HG03342 (cell line): ENCODE data around the gene OLFML1.
A peak's percentile ranks its signal among the peaks of the same experiment; 100 is the strongest.
"Not testable (repeated sequence)": the region's sequence is repeated elsewhere in the genome, so short reads cannot be mapped to it uniquely, and the experiment has no call there.

Source experiments
- ATAC-seq: cut with Tn5 transposase; IDR thresholded peaks from one replicate; pipeline ENCODE4 v1.9.1; 2021; ENCODE audit warnings: mild to moderate bottlenecking, moderate library complexity; ENCODE audit not compliant: unreplicated experiment

OLFML1 gene

DNA sequence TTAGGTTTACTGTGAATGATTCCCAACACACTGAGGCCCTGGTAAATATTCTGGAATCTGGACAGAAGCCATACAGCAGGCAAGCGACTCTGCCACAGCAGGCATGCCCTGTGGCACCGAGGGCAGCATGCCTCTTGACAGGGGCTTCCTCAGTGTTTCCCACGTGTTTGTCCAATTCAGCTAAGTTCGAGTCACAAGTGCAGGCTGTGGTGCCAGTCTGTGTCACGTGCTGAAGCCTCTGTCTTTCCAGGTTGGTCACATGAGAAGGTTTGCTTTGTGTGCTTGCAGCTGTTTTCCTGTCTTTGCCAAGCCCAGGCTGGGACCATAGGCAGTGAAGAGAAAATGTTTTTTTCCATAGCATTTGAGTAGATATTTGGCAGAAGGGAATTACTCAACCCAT is 26.1 kb downstream of the OLFML1 start:
- no peak for ATAC-seq

DNA sequence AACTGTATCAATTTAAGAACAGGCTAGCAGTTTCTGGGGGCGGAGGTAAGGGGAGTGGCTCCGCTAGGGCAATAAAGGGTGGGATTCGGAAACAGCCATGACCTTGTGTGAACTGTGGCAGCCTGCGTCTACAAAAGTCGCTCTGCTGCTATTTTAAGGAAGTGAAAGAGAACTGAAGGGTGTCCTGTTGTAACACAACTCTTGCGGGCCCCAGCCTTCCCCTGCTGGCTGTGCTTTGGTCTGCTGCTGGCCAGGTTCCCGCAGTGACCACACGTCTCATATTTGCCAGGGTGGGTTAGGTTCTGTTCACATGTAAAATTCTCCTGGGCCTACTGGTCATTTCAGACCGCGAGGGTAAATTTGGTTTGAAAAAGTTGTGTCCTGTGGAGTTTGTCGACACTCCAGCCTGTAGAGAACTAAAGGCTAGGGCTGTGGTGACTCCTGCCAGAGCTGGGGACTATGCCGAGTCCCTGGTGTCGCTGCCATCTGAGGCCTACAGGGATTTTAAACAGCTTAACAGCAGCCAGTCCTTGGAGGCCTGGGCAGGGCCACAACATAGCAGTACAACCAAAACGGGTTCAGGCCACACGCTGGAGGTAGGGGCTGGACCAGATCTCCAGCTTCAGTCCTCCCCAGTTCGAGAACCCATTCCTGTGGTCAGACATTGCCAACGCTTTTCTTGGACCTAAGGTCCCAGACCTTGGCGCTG is 27.4 kb downstream of the OLFML1 start:
- ATAC-seq: peak; percentile 77

GRCh38 chr11:7513234-7514098 is 28.2 kb downstream of the OLFML1 start, which contains the start of gene PPFIBP2:
TSS of gene PPFIBP2 (plus strand) at chr11:7513999. CDS start at chr11:7549476, 35,477 bp downstream.
- ATAC-seq: peak; percentile 64

DNA sequence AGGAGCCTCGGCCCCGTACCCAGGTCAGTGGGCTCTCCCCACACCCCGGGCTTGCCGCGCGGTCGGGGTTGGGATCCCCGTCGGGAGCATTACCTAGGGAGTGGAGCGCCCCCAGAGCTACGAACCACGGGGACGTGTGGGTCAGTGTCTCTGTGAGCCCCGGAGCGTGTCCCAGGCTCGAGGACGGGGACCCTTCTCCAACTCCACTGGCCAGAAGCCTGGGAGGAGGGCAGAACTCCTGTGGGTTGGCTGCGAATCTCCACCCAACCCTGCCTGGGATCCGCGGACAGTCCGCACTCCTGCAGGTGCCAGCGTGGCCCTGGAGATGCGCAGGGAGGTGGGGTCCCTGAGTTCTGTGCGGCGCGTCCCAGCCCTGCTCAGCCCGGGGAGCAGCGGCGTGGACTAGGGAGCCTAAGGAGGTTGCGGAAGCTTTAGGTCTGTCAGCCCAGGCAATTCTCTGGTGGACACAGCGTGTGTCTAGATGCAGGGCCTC is 28.8 kb downstream of the OLFML1 start:
- peak; percentile 13 for ATAC-seq

GRCh38 chr11:7515447-7515886 is 30.2 kb downstream of the OLFML1 start:
- ATAC-seq: no peak

DNA sequence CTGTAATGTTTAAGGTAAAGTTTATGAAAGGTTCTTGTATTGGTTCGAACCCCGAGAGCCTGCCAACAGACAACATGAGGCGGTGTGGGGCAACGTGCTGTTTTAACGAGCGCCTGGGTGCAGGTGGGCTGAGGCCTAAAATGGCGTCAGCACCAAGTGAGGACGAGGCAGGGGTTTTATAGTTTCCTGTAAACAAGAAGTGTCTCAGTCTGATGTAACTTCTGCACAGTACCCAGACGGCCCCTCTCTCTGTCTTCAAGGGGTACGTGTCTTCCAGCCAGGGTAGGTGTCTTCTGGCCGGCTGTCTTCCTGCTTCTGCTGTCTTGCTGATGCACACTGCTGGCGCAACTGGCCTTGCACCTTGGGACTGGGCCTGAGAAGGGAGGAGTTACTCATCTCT is 31.2 kb downstream of the OLFML1 start:
- ATAC-seq: no peak

DNA sequence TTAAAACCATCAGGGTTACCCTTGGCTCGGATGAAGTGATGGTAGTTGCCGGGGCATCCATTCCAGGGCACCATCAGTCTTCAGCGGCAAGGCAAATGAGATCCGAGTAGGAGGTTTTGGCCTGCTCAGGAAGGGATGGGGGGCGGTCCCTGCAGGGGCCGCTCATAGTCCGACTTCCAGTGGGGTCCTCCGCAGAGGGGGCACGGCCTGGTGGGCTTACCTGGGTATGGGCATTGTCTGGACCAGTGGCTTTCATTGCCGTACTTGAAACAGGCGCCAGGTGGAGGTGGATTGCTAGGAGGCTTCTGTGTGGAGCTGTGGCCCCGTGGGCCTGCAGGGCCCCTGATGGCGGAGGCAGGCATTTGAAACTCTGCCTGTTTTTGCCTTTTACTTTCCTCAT is 32.4 kb downstream of the OLFML1 start:
- not testable (repeated sequence) for ATAC-seq

- ATAC-seq: no peak
Measured at GRCh38 chr11:7518811-7519562, 33.7 kb downstream of the OLFML1 start.

DNA sequence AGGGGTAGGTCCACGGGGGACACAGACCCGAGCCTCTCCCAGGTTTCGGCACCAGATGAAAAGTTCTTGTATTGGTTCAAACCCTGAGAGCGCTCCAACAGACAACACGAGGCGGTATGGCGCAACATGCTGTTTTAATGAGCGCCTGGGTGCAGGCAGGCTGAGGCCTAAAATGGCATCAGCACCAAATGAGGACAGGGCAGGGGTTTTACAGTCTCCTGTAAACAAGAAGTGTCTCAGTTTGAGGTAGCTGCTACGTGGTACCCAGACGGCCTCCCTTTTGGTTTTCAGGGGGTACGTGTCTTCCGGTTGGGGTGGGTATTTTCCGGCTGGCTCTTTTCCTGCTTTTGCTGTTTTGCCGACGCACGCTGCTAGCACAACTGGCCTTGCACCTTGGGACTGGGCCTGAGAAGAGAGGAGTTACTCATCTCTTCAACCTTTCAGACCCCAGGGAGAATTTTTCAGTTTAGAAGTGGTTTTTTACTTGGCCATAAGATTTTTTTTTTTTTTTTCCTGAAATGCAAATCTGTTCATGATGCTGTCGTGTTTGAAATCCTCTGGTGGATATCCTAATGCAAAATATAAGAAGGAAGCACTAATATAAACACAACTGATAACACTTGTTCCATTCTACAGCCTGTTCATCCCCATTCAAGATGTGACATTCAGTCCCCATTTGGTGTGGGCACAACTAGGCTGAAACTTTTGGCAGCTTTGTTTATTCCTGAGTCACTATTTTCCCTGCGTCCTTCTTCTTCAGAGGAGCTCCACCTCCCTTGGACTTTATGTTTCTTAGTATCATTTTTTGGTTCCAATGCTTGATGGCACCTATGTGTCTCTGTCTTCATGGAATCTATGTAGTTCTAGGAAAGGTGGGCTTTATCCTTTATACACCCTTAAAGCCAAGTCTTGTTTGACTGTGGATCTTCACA is 35.0 kb downstream of the OLFML1 start:
- peak; percentile 37 for ATAC-seq

GRCh38 chr11:7520981-7521487 is 35.7 kb downstream of the OLFML1 start:
- ATAC-seq: peak; percentile 81

DNA sequence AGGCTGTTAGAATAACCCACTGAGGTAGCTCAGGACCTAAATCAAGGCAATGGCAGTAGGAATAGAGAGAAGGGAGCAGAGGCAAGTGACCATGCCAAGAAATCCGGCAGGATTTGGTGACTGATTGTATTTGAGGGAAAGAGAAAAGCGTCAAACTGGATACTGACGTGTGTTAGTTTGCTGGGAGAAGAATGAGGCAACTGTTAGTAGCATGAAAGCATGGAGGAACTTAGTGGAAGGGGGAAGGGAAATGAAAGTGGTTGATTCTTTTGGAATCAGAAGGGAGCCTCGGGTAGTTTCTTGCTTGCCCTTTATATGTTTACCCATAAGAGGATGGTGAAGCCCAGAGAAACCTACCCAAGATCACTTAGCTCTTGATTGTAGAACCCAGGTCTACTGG is 36.8 kb downstream of the OLFML1 start:
- no peak for ATAC-seq

- ATAC-seq: no peak
Measured at GRCh38 chr11:7522546-7522945, 37.2 kb downstream of the OLFML1 start.

DNA sequence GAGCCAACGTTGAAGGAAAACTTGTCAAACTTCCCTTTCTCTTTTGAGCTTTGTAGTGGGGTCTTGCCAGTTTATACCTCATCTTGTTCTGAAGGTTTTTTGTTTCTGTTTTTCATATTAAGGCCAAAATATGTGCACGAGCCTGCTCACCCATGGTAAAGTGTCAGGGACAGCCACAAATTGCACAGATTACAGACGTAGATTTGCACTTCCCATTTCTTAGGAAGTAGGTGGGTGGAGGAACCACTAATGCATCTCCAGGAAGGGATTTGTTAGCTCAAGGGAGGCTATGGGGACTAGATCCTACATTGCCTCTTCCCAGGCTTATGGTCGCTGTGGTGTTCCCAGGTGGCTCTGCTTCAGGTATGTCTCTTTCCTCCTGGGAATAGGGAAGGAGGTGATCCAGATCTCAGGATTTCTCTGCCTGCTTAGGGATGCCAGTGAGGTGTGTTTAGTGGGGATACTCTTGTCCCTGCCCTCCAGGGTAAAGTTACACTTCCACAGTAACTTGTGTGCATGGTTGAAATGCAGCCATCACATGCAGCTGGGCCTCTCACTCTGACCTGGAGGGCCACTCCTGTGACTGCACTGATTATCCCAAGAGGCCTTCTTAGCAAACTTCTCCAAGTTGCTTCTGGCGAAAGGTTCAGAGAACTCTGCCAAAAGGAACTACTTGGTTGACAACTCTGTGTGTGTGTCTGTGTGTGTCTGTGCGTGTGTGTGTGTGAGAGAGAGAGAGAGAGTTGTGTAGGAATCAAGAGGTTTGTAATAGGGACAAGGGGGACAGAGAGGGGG is 38.3 kb downstream of the OLFML1 start:
- ATAC-seq: no peak

- ATAC-seq: no peak
Measured at GRCh38 chr11:7524462-7525235, 39.3 kb downstream of the OLFML1 start.

DNA sequence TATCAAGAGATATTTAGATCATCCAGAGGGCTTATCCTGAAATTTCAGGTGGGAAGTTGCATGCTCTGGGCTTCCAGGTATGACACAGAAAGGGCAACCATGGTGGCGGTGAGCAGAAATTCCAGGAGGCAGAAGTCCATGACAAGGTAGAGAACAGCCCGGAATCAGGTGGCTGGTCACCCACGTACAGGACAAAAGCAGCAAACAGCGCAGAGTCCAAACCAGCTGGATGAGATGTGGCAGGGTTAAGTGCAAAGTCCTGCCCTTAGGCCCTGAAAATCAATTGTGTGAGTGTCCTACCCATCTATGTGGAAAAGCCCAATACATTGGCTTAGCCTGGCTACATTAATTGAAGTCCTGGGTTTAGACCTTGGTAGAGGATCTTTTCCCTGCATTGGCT is 40.1 kb downstream of the OLFML1 start:
- ATAC-seq: no peak

DNA sequence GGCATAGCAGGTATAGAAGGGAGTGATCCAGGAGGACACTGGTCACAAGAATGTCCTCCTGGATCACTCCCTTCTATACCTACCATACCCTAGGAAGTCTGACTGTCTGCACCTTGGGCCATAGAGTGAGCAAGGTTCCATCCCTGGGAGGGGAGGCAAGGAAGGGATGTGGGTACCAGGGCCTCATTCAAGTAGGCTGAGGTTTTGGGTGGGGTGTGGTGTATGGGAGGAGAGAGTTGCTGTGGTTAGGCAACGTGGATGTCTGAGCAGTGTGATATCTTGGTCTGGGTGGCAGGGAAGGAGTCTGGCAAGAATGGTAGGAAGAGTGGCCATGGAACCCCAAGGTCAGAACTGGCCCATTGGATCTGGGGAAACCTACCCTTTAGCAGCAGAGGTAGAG is 41.7 kb downstream of the OLFML1 start:
- no peak for ATAC-seq

DNA sequence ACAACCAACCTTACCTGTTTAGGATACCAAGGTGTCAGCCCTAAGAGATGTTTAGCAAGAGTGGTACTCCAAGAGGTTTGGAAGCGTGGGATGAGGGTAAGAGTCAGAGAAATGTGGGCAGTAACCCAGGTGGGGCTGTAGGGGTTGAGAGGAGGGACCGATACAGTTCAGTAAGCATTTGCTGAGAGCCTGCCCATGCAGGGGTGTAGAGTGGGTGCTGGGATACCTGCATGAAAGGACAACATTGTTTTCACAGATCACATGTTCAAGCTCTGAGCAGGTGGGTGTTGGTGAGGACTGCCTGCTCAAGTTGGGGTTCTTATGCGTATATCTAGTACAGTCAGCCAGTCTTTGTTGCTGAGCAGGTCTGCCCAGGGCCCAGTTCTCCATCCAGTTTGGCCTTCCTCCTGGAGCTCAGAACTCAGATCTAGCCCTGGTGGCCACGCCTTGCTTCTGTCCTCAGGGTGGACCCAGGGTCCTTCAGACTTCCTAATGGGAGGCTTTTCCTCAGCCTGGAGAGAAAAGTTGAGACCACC is 43.3 kb downstream of the OLFML1 start:
- ATAC-seq: no peak

- ATAC-seq: no peak
Measured at GRCh38 chr11:7530013-7530640, 44.8 kb downstream of the OLFML1 start.
